HG02840 (cell line): ENCODE data around the gene CEPT1.
A peak's percentile ranks its signal among the peaks of the same experiment; 100 is the strongest.
"Not testable (repeated sequence)": the region's sequence is repeated elsewhere in the genome, so short reads cannot be mapped to it uniquely, and the experiment has no call there.

Experiments
- ATAC-seq: cut with Tn5 transposase; IDR thresholded peaks from one replicate; pipeline ENCODE4 v1.9.1; 2021; ENCODE audit warnings: mild to moderate bottlenecking, moderate library complexity, moderate number of reproducible peaks; ENCODE audit not compliant: unreplicated experiment, low FRiP score

CEPT1 gene

DNA sequence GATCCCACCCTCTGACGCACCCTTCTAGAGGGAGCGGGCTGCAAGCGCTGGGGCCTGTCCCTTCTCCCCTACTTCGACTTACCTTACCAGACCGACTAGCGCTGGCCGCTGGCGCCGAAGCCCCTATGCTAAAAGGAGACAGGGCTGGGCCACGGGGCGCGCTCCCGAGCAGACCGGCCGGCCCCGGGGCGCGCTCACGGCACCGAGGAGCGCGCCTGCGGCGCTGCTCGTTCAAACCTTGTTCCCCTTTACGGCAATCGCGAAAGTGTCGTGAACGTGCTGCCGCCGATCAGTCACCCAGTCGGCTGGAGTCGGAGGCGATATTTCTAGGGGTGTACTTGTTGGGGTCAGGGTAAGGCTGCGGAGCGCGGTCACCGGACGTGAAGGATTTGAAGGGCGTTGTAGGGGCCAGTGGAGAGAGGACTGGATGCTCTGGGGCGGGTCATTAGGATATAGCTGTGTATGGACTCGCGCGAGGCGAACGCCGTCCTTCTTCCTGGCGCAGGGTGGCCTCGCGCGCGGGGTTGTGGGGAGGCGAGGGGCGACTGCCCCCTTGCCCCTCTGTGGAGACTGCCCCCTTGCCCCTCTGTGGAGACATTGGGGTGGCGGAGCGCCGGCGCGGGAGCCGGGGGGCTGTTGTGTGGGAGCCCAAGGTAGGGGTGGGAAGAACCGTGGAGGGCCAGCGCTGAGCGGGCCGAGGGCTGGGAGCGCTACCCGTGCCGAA is at the start of gene CEPT1, which contains the start of gene DRAM2:
TSS of gene CEPT1 (plus strand) at position 268 of the 724 bp plus-strand sequence. CDS start 7,492 bp downstream, outside the sequence.
TSS of gene DRAM2 (minus strand) at position 138 of the 724 bp plus-strand sequence. CDS start 8,539 bp downstream, outside the sequence.
- peak; percentile 74 for ATAC-seq

- not testable (repeated sequence) for ATAC-seq
Measured at GRCh38 chr1:111095421-111095820, 44.6 kb upstream of the CEPT1 start.

- no peak for ATAC-seq
Measured at GRCh38 chr1:111097356-111098099, 42.5 kb upstream of the CEPT1 start.

GRCh38 chr1:111099289-111099688 is 40.7 kb upstream of the CEPT1 start:
- ATAC-seq = no peak

DNA sequence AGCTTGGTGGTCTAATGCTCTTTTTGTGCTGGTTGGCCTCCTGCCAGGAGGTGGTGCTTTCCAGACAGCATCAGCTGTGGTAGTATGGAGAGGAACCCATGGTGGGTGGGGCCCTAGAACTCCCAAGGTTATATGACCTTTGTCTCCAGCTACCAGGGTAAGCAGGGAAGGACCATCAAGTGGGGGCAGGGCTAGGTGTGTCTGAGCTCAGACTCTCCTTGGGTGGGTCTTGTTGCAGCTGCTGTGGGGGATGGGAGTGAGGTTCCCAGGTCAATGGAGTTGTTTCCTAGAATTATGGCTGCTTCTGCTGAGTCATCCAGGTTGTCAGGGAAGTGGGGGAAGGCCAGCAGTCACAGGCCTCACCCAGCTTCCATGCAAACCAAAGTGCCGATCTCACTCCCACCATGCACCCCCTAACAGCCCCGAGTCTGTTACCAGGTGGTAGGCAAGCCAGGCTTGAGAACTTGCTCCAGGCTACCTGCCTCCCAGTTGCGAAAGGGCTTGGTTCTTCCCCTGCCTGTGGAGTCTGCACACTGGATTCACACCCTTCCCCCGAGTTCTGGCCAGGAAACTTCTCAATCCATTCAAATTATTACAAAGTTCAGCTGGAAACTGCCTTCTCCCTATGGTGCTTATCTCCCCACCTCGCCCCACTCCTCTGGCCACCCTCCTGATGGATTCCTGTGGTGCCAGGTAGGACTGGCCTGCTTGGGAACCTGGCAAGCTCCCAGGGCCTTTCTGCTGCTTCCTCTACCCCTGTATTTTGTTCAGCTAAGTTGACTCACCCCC is 38.0 kb upstream of the CEPT1 start:
- ATAC-seq = no peak

GRCh38 chr1:111104981-111105380 is 35.0 kb upstream of the CEPT1 start:
- no peak for ATAC-seq

DNA sequence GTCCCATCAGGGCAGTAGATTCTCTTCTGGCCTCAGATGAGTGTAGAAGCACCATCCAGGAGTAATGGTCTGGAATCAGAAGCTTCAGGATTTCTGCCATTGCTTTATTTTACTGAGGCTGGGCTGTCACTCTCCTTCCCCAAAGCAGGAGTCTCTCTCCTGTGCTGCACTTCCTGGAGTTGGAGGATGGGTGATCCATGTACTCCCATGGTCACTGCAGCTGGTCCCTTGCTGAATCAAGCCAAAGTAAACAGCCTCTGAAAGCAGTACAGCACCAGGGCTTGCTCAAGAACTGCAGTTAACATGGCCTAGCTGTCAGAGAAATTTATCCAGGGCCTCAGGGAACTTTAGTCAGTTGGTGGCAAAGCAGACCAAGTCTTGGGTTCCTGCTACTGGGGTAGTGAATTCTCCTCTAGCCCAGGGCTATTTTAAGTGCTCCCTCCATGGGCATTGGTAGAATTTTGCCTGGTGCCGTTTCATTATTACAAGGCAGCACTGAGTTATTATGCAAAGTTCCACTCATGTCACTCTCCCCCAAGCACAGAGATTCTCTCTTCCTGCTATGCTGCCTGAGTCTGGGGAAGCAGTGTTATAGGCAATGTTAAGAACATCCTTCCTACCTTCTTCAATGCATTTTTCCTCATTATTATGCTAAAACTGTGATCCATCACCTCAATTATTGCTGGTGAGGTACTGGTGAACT is 29.7 kb upstream of the CEPT1 start:
- no peak for ATAC-seq

DNA sequence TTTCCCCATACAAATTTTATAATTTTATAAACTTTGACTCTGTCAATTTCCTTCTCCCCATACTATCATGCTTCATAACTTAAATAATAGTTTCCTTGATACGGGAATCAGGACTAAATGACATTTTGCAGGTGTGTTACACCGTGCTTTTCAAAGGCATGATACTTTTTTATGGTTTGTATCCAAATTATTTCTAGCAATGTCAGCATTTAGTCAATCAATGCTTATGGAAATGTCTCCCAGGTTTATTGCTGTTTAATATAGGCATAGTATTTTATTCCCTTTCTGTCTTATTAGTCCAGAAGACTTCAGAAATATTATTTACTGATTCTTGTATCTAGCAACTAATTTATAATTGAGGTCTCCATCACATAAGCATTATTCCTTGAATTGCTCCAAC is 23.5 kb upstream of the CEPT1 start:
- ATAC-seq = no peak

DNA sequence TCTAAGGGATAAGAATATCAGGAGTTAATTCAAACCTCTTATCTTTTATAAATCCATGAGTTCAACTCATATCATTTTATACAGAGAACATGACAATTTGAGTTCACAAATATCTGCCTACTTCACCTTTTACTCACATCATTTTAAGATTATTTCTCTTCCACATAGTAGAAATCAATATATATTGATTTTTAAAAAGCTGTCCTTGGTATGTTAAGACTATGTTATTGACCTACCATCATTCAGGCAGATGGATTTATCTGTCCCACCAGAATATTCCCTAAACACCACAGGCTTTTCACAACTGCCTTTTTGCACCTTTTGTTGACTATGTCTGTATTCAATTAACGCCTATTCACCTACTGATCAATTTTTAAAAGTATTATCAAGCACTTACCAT is 13.7 kb upstream of the CEPT1 start:
- ATAC-seq = no peak

- ATAC-seq = peak; percentile 80
Measured at GRCh38 chr1:111127923-111128643, 11.9 kb upstream of the CEPT1 start.

DNA sequence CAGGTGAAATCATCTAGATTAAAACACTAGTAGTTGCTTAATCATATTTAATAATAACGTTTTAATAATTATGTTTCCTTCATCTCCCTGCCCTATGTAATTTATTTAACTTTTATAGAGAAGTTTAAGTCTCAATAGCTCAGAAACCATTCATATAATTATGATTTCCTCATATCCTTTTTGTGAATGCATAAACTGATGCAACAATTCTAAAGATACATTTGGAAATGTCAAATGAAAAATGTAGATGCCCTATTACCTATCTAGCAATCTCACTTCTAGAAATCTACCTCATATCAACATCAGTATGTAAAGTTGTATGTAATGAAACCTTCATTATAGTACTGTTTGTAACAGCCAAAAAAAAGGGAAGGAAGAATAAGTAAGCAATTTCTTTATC is 10.6 kb upstream of the CEPT1 start:
- no peak for ATAC-seq

- ATAC-seq = no peak
Measured at GRCh38 chr1:111131693-111132092, 8.3 kb upstream of the CEPT1 start.

DNA sequence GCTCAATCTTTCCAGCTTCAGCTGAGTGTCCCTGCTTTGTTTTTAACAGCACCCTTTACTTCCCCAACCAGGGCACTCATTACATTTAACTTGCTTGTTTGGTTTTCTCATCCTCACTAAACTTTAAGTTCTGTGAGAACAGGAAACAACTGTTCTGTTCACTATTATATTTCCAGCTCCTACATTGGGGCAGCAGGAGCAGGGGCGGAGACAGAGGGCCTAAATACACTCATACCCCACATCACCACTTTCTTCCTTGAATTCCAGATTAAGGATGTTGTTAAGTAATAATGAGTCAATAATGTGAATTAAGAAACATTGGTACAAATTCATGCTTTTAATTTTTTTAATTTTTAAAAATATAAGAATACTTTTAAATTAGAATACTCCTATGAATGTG is 6.2 kb upstream of the CEPT1 start:
- ATAC-seq = no peak

DNA sequence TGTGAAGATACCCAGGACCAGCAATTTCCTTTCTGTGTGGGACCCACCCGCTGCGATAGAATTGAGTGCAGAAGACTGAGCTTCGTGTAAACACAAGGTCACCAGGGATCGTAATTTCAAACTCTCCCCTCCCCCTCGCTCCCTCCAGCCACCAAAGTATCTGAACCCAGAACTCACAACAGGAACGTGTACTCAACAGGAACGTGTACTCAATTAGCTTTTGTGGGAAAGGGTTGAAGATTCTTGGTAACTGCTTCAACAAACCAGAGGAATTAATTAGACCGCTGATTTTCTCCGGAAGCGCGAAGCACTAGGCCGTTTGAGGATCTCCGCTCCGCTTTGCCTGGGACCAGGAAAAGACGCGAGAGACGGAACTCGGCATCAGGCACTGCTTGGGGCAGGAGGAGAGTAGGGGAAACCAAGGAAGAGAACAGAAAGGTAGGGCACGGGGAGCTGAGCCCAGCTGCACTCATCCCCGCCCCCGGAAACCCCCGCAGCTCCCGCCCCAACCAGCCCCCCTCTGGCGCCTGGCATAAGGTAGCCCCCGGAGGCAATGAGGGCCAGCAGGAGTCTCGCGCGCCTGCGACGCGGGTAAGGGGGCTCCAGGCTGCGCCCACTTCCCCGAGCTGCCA is 583 bp upstream of the CEPT1 start:
- peak; percentile 3 for ATAC-seq

- peak; percentile 14 for ATAC-seq
Measured at GRCh38 chr1:111140680-111140967, 601 bp downstream of the CEPT1 start.

- ATAC-seq = no peak
Measured at GRCh38 chr1:111141245-111142220, 1.5 kb downstream of the CEPT1 start.

- ATAC-seq = no peak
Measured at GRCh38 chr1:111142356-111142975, 2.4 kb downstream of the CEPT1 start.

DNA sequence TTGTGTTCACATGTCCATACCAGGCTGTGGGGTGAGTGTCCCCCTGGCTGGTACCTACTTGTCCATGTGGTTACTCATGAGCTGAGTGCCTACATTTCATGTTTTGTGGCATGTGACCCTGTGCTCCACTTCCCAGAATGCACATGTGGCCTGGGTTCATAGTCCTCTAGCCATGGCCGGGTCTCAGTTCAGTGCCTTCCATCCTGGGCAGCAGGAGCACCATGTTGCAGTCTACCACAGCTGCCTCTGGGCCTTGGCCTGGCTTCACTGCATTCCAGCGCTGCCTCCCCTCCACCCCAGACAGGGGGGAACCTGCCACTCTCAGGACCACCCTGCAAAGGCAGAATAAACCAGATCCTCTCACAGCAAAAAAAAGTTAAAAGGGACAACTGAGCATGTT is 5.5 kb downstream of the CEPT1 start:
- no peak for ATAC-seq
